ENCODE measurements around the gene CT55.
"Not testable (repeated sequence)": the region's sequence is repeated elsewhere in the genome, so short reads cannot be mapped to it uniquely, and the experiment has no call there.

CT55 gene
- 0 reads per million in 2 donors for total RNA-seq

GRCh38 chrX:135170877-135171519, at the start of gene CT55:
Gene CT55, minus strand, starts transcription at chrX:135171398. Its CDS starts 227 bp downstream, at chrX:135171171.
- DNase-seq, result no peak

- no peak for DNase-seq
Observed at GRCh38 chrX:135213200-135213844, 42.1 kb upstream of the CT55 start.

GRCh38 chrX:135206427-135206826, 35.2 kb upstream of the CT55 start:
- not testable (repeated sequence) for DNase-seq

- no peak for DNase-seq
Observed at GRCh38 chrX:135200297-135200696, 29.1 kb upstream of the CT55 start.

- no peak for DNase-seq
Observed at GRCh38 chrX:135194684-135195083, 23.5 kb upstream of the CT55 start.

- DNase-seq, result no peak
Observed at GRCh38 chrX:135193740-135194139, 22.5 kb upstream of the CT55 start.

GRCh38 chrX:135191838-135192237, 20.6 kb upstream of the CT55 start:
- DNase-seq, result no peak

GRCh38 chrX:135185795-135186443, 14.7 kb upstream of the CT55 start:
- no peak for DNase-seq

- no peak for DNase-seq
Observed at GRCh38 chrX:135178636-135179035, 7.4 kb upstream of the CT55 start.

- no peak for DNase-seq
Observed at GRCh38 chrX:135170468-135170867, 730 bp downstream of the CT55 start.

GRCh38 chrX:135169534-135169933, 1.7 kb downstream of the CT55 start:
- DNase-seq, result not testable (repeated sequence)

GRCh38 chrX:135168486-135168885, 2.7 kb downstream of the CT55 start:
- DNase-seq, result no peak

GRCh38 chrX:135154688-135155087, 16.5 kb downstream of the CT55 start:
- DNase-seq, result not testable (repeated sequence)

- DNase-seq, result not testable (repeated sequence)
Observed at GRCh38 chrX:135126145-135126544, 45.1 kb downstream of the CT55 start.

GRCh38 chrX:135120056-135120576, 51.1 kb downstream of the CT55 start, which contains the start of gene ETDB:
Gene ETDB, minus strand, starts transcription at chrX:135120526. Its CDS starts 1,265 bp downstream, at chrX:135119261.
- DNase-seq, result not testable (repeated sequence)

- DNase-seq, result not testable (repeated sequence)
Observed at GRCh38 chrX:135116064-135116463, 55.1 kb downstream of the CT55 start.

- no peak for DNase-seq
Observed at GRCh38 chrX:135114392-135114791, 56.8 kb downstream of the CT55 start.

GRCh38 chrX:135112743-135113142, 58.5 kb downstream of the CT55 start:
- no peak for DNase-seq

- DNase-seq, result peak; percentile 23
Observed at GRCh38 chrX:135112096-135112729, 59.0 kb downstream of the CT55 start.

- DNase-seq, result no peak
Observed at GRCh38 chrX:135109554-135109953, 61.6 kb downstream of the CT55 start.
